ENCODE measurements around the gene FBXO2. TPM values are rescaled to one million over a fixed set of nuclear protein-coding genes. Genes with fewer than 3 reads are reported as not detected.
A peak's percentile ranks its signal among the peaks of the same experiment; 100 is the strongest.

FBXO2 gene
- total and polyA plus RNA-seq, 2 of the 4 experiments (the other 2 are of a cell fraction): 0.36 to 1.7 TPM

DNA sequence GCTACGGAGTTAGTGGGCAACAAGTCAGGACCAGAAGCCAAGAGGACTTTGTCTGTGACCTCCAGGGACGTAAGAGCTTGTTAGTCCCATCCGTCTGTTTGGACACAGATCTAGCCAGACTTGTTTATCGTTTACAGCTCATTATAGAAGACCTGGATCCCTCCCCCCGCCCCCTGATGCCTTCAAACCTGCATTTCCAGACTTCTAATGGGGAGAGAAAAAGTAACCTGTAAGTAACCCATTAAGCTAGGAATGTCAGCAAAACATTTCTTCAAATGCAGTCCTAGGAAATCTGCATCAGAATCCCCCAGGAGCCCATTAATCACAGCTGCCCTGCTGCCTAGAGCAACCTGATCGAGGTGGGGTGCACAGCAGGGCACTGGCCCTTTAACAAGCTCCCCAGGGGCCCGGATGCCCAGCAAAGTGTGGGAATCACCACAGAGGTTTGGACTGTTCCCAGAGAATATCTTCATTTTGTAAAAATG is 28.1 kb upstream of the FBXO2 start:
- no CpG with 5 or more reads among the region's 7 CpGs for whole genome bisulfite sequencing, 2 experiments (ENCODE audit: extremely low coverage in 2 of 2, insufficient read length in 1 of 2)

More for the DNA sequence above, 28.1 kb upstream of the FBXO2 start:
- Histone ChIP-seq H3K27me3 (ENCODE audit: control insufficient read depth, insufficient read depth, low read length) (peaks cover 5% of the 10 kb centered on the region), H3K4me2 (ENCODE audit: low read depth, low read length) (no peak overlapping the region), H2AK5ac (ENCODE audit: low read depth, low read length) (no peak overlapping the region), H2AFZ (replicated peaks; ENCODE audit: low read length, poor library complexity) (peak overlapping the region; percentile 28), H2BK15ac (ENCODE audit: low read depth, low read length) (no peak overlapping the region), H3K18ac (ENCODE audit: low read depth, low read length) (no peak overlapping the region), H3K27ac (ENCODE audit: insufficient read depth, low read length) (no peak overlapping the region), H3K56ac (ENCODE audit: extremely low read depth, insufficient read depth, low read length) (no peak overlapping the region), H2BK5ac (ENCODE audit: low read depth, low read length, poor library complexity, severe bottlenecking) (no peak overlapping the region), H2BK20ac (ENCODE audit: low read depth, low read length) (no peak overlapping the region), H3K36me3 (ENCODE audit: control insufficient read depth, insufficient read depth, low read length) (peaks cover 2% of the 10 kb centered on the region), H4K5ac (ENCODE audit: low read depth, low read length) (no peak overlapping the region), H3K14ac (replicated peaks; ENCODE audit: low read depth, low read length) (no peak overlapping the region), H4K8ac (ENCODE audit: low read depth in 2 of 2, low read length in 2 of 2) (no peak overlapping the region; a peak in 1 of 4 replicates), H4K91ac (ENCODE audit: insufficient read depth, low read depth, low read length) (no peak overlapping the region), H3K4me1 (ENCODE audit: control insufficient read depth, insufficient read depth, low read length) (peaks cover 3% of the 10 kb centered on the region), H3K9me1 (ENCODE audit: insufficient read depth, low read length) (0 out of 2 replicates have a peak, but pooled peaks cover 2% of the 10 kb centered on the region), H3K4me3 (ENCODE audit: insufficient read depth, low read depth, low read length) (no peak overlapping the region), H2AK9ac (replicated peaks; ENCODE audit: low read depth, low read length, poor library complexity) (peak overlapping the region; percentile 18), H2BK120ac (ENCODE audit: low read depth, low read length) (no peak overlapping the region), H3K23ac (ENCODE audit: low read depth, low read length) (no peak overlapping the region), H4K20me1 (ENCODE audit: insufficient read depth, low read length) (no peaks in the 10 kb centered on the region), H3K9ac (ENCODE audit: low read depth, low read length) (no peak overlapping the region), H3K9me3 (ENCODE audit: control insufficient read depth, insufficient read depth, low read length) (no peaks in the 10 kb centered on the region), H3K4ac (ENCODE audit: low read depth, low read length) (no peak overlapping the region), H3K79me1 (ENCODE audit: low read depth in 1 of 2, low read length in 2 of 2) (peaks cover 6 to 17% of the 10 kb centered on the region in 2 experiments; a peak in 3 of 4 replicates)
- no peak for TF ChIP-seq MAZ (IDR thresholded peaks at IDR 0.05; ENCODE audit: borderline replicate concordance, low read depth, low read length)
- TF ChIP-seq FOS (IDR thresholded peaks at IDR 0.05; ENCODE audit: low read depth, low read length): no peak
- no peak for TF ChIP-seq RCOR1 (IDR thresholded peaks at IDR 0.05; ENCODE audit: insufficient replicate concordance, low read length)
- TF ChIP-seq POLR2A (IDR thresholded peaks at IDR 0.05; ENCODE audit: low read depth, low read length): no peak
- ATAC-seq (ENCODE audit: low read depth) (no peak), DNase-seq (no peak)
- ChIA-PET POLR2A (ENCODE audit: unreplicated experiment) (no interaction called here), CTCF (interaction anchor here (1.5 kb wide), 1 partner anchor 19 kb away, joined by 4 read pairs; the partner anchor contains the start of gene FBXO6)
- dilution Hi-C loops (cut with HindIII; ENCODE audit: low sequenced_read_pairs, unreplicated experiment): no loop called here
- intact Hi-C loops (cut with micrococcal nuclease): loop anchor here (5.0 kb wide), 1 partner anchor 120 kb away; no protein-coding TSS in a partner anchor
- in situ Hi-C loops (cut with MboI; ENCODE audit: low sequenced_read_pairs): no loop called here
- no TSS peak for BruUV-seq (replicated peaks)

Data from IMR-90 (cell line).